HCT116 (cell line): ENCODE results near the gene P2RX7.

Experiments used
- ATF3 ChIP-seq: IDR thresholded peaks from 2 replicates; pipeline ENCODE4 v1.6.1; 2012
- CTCF ChIP-seq, 3 experiments: fragments of 200-600 bp in 1 of 3; sonication (generic) in 1 of 3; IDR thresholded peaks in 2 of 3; conservative IDR thresholded peaks in 1 of 3; 2 replicates each; pipeline ENCODE4 v1.5.1; 2012 to 2017; ENCODE audit warnings: low read depth in 2 of 3, low read length in 2 of 3, antibody characterized with exemption in 1 of 3, borderline replicate concordance in 1 of 3, control low read depth in 1 of 3, mild to moderate bottlenecking in 1 of 3, mixed read lengths in 1 of 3, mixed run types in 1 of 3, moderate library complexity in 1 of 3; ENCODE audit not compliant: insufficient read depth in 1 of 3
- EGR1 ChIP-seq: IDR thresholded peaks from 2 replicates; pipeline ENCODE4 v1.6.1; 2012; ENCODE audit warnings: low read depth
- ELF1 ChIP-seq: IDR thresholded peaks from 2 replicates; pipeline ENCODE4 v1.6.1; 2012; ENCODE audit warnings: low read depth, borderline replicate concordance
- EZH2 ChIP-seq: fragments of 200-600 bp; sonication (generic); IDR thresholded peaks from 2 replicates; pipeline ENCODE4 v1.6.1; 2017; ENCODE audit warnings: antibody characterized with exemption, mixed run types
- FOSL1 ChIP-seq: IDR thresholded peaks from 2 replicates; pipeline ENCODE4 v1.6.1; 2012; ENCODE audit warnings: low read depth
- JUND ChIP-seq: IDR thresholded peaks from 2 replicates; pipeline ENCODE4 v1.6.1; 2012
- POLR2A ChIP-seq: IDR thresholded peaks from 2 replicates; pipeline ENCODE4 v1.7.0; 2011; ENCODE audit warnings: borderline replicate concordance; ENCODE audit not compliant: insufficient read depth, insufficient read length; ENCODE audit errors: extremely low read depth
- POLR2AphosphoS5 ChIP-seq: IDR thresholded peaks from 2 replicates; pipeline ENCODE4 v1.6.1; 2011; ENCODE audit warnings: mild to moderate bottlenecking, low read depth, low read length, moderate library complexity
- REST ChIP-seq: IDR thresholded peaks from 2 replicates; pipeline ENCODE4 v1.6.1; 2012; ENCODE audit warnings: low read depth
- SRF ChIP-seq: IDR thresholded peaks from 2 replicates; pipeline ENCODE4 v1.6.1; 2012; ENCODE audit warnings: low read depth
- YY1 ChIP-seq: IDR thresholded peaks from 2 replicates; pipeline ENCODE4 v1.6.1; 2011; ENCODE audit warnings: low read length, low read depth, moderate library complexity, mild to moderate bottlenecking; ENCODE audit not compliant: insufficient replicate concordance; ENCODE audit errors: extremely low read depth
- ZNF274 ChIP-seq: fragments of 200-500 bp; sonication (Bioruptor generic); IDR thresholded peaks from 2 replicates; pipeline ENCODE4 v1.6.1; 2014; ENCODE audit warnings: mild to moderate bottlenecking, low read depth, low read length, inconsistent platforms

GRCh38 chr12:121217761-121218160 is 85.1 kb downstream of the P2RX7 start:
- no peak for TF ChIP-seq CTCF (IDR thresholded peaks at IDR 0.05 in 2 of 3, conservative IDR thresholded peaks at IDR 0.05 in 1 of 3; ENCODE audit: borderline replicate concordance in 1 of 3, insufficient read depth in 1 of 3, low read depth in 2 of 3, low read length in 2 of 3)
- no peak for TF ChIP-seq JUND
- no peak for TF ChIP-seq REST
- TF ChIP-seq POLR2AphosphoS5 = no peak
- TF ChIP-seq YY1 = no peak
- no peak for TF ChIP-seq POLR2A
- no peak for TF ChIP-seq EGR1
- TF ChIP-seq SRF = no peak
- TF ChIP-seq ATF3 = no peak
- no peak for TF ChIP-seq EZH2
- no peak for TF ChIP-seq FOSL1
- no peak for TF ChIP-seq ZNF274
- no peak for TF ChIP-seq ELF1
